Measurements from ENCODE around the gene BRD4. TPM values are rescaled to one million over a fixed set of nuclear protein-coding genes. Genes with fewer than 3 reads are reported as not detected.

Gene BRD4
- total RNA-seq, 1 donor from 2014 or later = 56.5 TPM

- intact Hi-C loops (cut with DNase I) = no loop called here
- no peak for ATAC-seq
- no peak for DNase-seq (ENCODE audit: missing footprints)
Measured at GRCh38 chr19:15296841-15297415, 35.4 kb downstream of the BRD4 start.

GRCh38 chr19:15296353-15296752 lies 36.0 kb downstream of the BRD4 start:
- ATAC-seq (peak; percentile 68), DNase-seq (ENCODE audit: missing footprints) (no peak)
- intact Hi-C loops (cut with DNase I) = no loop called here

- intact Hi-C loops (cut with DNase I) = no loop called here
- ATAC-seq (peak; percentile 56), DNase-seq (ENCODE audit: missing footprints) (no peak)
Measured at GRCh38 chr19:15294561-15294990, 37.8 kb downstream of the BRD4 start.

- intact Hi-C loops (cut with DNase I) = loop anchor here (2.0 kb wide), 1 partner anchor 31 kb away; no protein-coding TSS in a partner anchor
- DNase-seq (ENCODE audit: missing footprints) = no peak
- ATAC-seq = peak; percentile 32
Measured at GRCh38 chr19:15293781-15294491, 38.4 kb downstream of the BRD4 start.

DNA sequence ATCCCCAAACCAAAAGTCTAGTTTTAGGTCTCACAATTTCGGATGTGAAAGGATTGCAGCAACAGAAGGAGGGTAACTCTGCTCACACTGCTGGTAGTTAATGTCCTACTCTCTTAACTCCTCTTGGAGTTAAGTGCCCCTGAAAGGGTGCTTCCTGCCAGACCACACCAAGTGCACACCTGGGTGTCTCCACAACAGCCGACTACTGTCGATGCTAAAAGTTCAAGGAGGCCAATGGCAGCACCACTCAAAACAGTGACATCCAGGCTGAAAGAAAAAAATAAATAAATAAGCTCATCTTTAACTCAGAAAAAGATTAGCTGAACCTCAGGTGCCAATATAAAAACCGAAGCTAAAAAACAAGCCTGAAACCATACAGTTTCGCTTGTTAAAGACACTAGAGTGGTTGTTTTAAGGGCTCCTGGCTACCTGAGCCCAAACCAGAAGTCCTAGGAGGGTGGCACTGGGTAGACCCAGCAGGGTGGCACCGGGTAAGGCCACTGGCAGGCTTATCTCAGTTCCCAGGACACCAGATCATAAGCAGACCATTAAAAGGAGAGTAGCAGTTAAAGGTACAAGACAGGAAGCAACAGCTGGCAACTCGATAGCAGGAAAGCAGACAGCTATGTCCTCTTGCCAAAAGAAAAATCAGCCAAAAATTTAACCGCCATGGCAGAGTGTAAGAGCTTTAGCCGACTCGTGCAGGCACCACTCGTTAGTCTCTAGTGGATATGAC lies 39.3 kb downstream of the BRD4 start:
- intact Hi-C loops (cut with DNase I) = loop anchor here (2.0 kb wide), 1 partner anchor 32 kb away; no protein-coding TSS in a partner anchor
- DNase-seq (ENCODE audit: missing footprints) = no peak
- ATAC-seq = peak; percentile 50

- intact Hi-C loops (cut with DNase I) = loop anchor here (2.0 kb wide), 1 partner anchor 33 kb away; no protein-coding TSS in a partner anchor
- no peak for DNase-seq (ENCODE audit: missing footprints)
- ATAC-seq = no peak
Measured at GRCh38 chr19:15292140-15292539, 40.2 kb downstream of the BRD4 start.

GRCh38 chr19:15291548-15292021 lies 40.8 kb downstream of the BRD4 start:
- intact Hi-C loops (cut with DNase I) = loop anchor here (2.0 kb wide), 1 partner anchor 33 kb away; no protein-coding TSS in a partner anchor
- no peak for DNase-seq (ENCODE audit: missing footprints)
- no peak for ATAC-seq

- ATAC-seq = no peak
- intact Hi-C loops (cut with DNase I) = no loop called here
- no peak for DNase-seq (ENCODE audit: missing footprints)
Measured at GRCh38 chr19:15291089-15291488, 41.2 kb downstream of the BRD4 start.

DNA sequence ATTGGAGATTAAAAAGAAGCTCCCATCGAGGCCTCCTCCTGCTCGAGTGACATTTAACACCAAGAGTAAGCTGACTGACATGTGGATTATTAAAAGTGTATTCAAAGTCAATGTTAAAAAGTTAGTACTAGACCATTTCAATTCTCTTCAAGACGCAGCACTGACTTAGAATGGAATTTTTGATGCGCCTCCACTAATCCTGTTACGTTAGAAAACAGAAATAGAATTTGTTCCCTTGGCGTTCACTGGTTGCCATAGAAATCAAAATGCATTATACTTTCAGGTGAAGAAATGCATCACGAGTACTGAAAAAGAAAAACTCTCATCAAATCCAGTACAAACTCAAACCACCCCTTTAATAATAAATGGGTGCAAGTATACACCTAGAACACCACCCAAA lies 42.2 kb downstream of the BRD4 start:
- ATAC-seq = no peak
- no peak for DNase-seq (ENCODE audit: missing footprints)
- intact Hi-C loops (cut with DNase I) = no loop called here

DNA sequence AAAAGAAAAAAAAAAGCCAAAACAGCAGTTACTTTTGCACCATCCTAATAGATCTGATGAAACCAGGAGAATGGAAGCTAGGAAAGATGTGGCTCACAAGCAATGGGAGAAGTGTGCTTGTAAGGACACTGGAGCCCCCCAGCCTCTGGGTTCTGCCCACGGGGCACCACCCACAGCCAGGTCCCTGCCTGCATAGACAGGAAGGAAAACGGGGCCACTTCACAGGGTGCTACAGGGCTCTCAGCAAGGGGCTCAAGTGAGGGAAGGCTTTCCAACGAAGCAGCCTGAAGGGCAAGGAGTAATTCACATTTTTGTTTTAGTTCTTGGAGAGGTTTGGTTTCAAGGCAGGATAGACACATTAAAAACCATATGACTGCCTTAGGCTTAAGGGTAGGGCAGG lies 42.7 kb downstream of the BRD4 start:
- ATAC-seq = no peak
- intact Hi-C loops (cut with DNase I) = no loop called here
- no peak for DNase-seq (ENCODE audit: missing footprints)

DNA sequence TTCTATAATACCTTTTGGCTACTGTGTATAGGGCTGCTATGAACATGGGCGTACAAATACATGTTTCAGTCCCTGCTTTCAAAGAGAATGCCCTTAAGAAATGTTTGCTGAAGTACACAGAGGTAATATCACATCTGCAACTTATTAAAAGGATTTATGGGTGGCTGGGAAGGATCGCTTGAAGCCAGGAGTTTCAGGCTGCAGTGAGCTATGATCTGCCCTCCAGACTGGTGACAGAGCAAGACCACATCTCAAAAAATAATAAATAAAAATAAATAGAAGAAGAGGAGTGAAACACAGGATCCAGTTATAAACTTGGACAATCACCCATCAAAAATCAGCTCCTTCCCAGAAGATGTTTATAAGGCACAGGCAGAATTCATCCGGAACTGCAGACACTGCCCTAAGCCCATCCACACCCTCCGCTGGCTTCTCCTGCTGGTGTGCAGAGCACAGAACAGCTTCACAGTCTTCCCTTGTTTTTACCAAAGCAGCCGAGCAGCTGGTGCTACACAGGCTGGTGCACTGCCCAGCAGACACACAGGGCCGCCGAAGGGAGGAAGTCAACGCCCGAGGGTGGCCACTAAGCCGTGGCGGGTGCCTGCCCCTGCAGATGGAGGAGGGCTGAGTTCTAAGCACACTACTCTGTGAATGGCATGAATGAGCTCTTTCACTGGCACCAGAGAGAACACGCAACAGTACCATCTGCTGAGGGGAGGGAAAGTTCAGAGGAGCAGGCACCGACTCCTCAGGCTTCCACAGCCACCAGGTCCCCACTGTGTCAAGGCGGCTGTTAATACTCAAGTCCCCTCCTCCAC lies 44.0 kb downstream of the BRD4 start:
- intact Hi-C loops (cut with DNase I) = no loop called here
- DNase-seq (ENCODE audit: missing footprints) (no peak), ATAC-seq (peak; percentile 38)

DNA sequence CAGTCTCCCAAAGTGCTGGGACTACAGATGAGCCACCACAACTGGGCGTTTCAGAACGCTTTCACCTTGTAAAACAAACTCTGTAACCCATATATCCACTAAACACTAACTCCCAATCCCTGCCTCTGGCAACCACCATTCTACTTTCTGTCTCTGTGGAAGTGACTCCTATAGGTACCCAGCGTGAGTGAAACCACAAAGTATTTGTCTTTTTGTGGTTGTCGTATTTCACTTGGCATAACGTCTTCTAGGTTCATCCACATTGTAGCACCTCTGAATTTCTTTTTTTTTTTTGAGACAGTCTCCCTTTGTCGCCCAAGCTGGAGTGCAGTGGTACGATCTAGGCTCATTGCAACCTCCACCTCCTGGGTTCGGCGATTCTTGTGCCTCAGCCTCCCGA lies 44.8 kb downstream of the BRD4 start:
- no peak for DNase-seq (ENCODE audit: missing footprints)
- ATAC-seq = no peak
- intact Hi-C loops (cut with DNase I) = no loop called here

- no peak for DNase-seq (ENCODE audit: missing footprints)
- intact Hi-C loops (cut with DNase I) = no loop called here
Measured at GRCh38 chr19:15286688-15287365, 45.5 kb downstream of the BRD4 start.

DNA sequence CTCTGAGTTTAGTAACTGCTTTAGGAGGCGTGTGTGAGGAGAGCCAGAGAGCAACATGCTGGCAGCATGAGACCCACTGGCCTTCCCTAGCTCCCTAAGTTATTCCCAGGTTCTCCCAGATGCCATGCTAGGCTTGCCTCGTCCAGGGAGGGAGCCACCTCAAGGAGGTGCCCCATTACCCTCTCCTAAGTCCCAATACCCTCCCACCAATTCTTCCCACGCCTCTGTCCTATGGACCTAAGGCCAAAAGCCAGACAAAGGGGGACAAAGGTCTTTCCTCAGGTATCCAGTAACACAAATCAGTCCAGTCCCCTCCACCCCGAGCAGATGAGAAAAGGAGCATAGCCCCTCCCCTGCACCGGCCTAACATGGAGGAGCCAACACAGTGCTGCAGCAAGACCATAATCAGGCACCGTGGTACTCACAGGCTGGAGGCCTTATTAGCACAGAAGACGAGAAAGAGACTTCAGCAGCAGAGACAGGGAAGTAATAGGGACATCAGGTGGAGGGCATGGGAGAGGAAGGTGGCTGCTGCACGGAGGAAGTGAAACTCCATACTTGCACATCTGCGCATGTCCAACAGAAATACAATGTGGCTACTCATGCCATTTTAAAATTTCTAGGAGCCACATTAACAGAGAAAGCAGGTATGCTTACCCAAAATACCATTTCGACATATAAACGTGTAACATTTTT lies 46.3 kb downstream of the BRD4 start:
- no peak for ATAC-seq
- intact Hi-C loops (cut with DNase I) = no loop called here
- no peak for DNase-seq (ENCODE audit: missing footprints)

More at GRCh38 chr19:15286688-15287365, 45.5 kb downstream of the BRD4 start:
- no peak for ATAC-seq

DNA sequence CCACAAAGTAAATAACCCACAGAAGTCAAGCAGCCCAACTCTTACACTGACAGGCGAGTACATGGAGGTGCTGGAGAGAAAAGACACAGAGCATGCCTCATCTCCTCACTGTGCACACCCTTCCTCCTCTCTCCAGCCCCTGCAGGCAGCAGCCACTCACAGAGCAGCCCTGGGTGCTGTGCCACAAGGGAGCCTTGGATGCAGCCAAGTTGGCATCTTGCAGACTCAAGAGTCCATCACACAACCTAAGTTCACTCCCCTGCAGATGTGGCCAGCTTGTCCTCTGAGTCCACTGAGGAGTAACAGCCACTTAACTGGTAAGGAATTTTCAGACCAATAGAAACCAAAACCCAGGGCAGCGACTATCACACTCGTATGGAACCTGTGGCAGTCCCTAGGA lies 47.4 kb downstream of the BRD4 start:
- DNase-seq (ENCODE audit: missing footprints) (no peak), ATAC-seq (no peak)
- intact Hi-C loops (cut with DNase I) = loop anchor here (5.0 kb wide), 1 partner anchor 42 kb away; no protein-coding TSS in a partner anchor

DNA sequence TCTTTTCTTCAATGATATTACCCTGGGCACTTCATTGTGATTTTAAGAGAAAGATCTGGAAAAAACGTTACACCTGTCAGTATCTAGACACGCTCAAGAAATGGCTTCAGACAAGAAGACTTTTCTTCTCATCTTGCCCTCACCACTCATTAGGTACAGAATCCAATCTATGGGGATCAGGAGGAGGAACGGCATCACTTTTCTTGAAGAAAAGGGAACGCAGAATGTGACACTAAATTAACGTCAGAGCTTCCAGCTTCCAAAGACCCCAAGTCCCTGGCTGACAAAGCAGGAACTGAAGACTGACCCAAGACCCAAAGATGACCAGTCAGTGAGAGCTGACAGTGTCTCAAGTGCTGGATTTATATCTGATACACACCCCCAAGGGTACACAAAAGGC lies 48.2 kb downstream of the BRD4 start:
- intact Hi-C loops (cut with DNase I) = loop anchor here (5.0 kb wide), 1 partner anchor 43 kb away; no protein-coding TSS in a partner anchor
- ATAC-seq (no peak), DNase-seq (ENCODE audit: missing footprints) (no peak)

- ATAC-seq = no peak
- DNase-seq (ENCODE audit: missing footprints) = no peak
- intact Hi-C loops (cut with DNase I) = loop anchor here (5.0 kb wide), 1 partner anchor 44 kb away; no protein-coding TSS in a partner anchor
Measured at GRCh38 chr19:15283141-15283883, 49.0 kb downstream of the BRD4 start.
